ENCODE measurements around the gene BASP1.
"Not testable (repeated sequence)": the region's sequence is repeated elsewhere in the genome, so short reads cannot be mapped to it uniquely, and the experiment has no call there.

The BASP1 gene

DNA sequence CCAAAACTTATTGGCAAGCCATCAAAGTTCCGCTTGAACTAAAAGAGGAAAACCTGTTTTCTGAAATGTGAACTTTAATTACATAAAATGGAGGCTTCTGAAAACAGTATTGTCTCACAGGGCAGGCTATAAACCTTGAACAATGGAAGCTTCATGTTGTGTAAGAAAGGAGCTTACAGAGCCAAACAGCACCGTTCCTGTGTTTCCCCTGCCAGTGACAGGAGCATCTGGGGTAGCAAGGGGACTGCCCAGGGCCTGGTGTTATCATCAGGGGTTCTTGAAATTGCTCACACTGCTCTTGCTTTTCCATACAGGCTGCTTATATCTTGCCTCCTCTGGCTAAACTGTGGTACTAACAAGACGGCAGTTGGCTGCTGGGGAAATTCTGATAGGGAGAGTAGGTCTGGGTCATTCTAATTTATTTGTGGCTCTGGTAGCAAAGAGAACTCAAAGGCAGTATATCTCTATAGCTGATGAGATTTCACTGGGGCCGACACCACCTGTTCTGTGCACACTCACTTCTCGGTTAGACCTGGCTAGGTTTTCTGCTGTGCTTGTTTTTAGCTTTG, 40.4 kb downstream of the BASP1 start:
- DNase-seq: no peak

DNA sequence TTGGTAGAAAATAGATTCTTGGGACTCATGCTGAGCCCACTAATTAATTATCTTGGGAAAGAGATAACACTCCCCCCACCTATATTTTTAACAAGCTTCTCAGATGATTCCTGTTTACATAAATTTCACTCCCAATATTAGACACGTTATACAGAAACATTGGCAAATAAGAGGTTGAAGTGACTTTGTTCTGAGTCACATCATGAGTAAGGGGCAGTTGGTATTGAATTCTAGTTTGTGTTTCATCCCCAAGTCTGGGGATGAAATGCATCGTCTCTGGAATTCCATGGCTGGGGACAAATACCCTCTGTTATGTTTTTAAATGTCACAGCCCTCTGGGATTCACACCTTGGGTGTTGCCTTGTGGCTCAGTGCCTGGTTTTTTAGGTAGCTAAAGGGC, 41.0 kb downstream of the BASP1 start:
- no peak for DNase-seq

DNA sequence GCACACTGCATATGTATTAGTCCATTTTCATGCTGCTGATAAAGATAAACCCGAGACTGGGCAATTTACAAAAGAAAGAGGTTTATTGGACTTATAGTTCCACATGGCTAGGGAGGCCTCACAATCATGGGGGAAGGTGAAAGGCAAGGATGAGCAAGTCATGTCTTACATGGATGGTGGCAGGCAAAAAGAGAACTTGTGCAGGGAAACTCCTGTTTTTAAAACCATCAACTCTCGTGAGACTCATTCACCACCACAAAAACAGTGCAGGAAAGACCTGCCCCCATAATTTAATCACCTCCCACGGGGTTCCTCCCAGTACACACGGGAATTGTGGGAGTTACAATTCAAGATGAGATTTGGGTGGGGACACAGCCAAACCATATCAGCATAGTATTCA, 41.6 kb downstream of the BASP1 start:
- DNase-seq: not testable (repeated sequence)

DNA sequence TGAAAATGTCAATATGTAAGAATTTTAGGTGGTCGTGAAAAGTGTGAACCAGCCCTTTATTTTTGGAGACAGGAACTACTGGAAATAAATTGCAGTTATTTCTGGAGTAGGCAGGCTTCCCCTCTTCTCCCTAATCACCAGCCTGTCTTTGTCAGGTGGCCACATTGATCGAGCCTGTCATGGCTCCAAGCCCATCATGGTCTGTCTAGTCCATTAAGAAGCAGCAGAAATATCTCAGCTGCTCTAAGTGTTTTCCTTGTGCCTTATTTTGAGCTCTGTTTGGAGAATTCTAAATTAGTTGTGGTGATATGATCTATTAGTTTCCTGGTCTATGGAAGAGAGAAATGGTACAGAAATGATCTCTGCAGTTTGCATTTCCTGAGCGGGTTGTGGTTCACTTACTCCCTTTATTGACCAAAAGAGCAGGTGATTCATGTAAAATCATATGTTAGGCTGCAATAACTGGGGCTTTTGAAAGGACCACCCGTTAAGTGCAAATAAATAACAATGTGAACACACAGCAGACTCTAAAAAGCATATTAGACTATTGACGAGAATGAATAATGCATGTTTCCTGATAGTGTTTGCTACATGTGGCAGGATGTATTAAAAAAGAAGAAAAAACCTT, 42.3 kb downstream of the BASP1 start:
- DNase-seq: no peak

DNA sequence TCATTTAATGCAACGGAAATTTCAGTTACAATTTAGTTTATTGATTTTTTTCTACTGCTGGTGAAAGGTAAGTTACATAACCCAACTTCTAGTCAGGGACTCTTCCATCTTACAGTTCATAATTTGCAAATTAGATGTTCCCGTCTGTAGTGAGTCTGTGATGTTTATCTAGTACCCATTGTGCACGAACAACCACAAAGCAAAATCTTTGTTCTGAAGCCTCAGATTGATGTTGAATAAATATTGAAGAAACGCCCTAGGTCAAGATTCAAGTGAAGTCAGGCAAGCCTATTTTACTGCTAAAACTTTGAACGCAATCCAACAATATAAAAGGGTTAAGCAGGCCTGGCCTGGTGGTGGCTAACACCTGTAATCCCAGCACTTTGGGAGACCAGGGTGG, 43.1 kb downstream of the BASP1 start:
- DNase-seq: no peak

DNA sequence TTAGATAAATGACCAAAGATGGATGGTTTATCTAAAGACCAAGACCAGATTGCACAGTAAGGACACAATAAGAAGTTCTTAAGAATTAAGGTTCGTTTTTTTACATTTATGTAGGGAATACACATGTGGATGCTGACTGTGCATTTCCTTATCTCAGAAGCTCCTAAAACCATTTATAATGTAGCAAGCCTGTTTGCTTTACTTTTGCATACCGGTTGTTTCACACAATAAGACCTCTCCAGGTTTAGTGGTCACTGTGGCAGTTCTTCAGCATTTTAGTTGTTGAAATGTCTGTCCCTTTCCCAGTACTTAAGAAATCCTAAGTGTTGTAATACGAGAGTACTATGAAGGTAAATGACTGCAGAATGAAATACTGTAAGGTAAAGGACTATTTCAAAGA, 43.6 kb downstream of the BASP1 start:
- no peak for DNase-seq

DNA sequence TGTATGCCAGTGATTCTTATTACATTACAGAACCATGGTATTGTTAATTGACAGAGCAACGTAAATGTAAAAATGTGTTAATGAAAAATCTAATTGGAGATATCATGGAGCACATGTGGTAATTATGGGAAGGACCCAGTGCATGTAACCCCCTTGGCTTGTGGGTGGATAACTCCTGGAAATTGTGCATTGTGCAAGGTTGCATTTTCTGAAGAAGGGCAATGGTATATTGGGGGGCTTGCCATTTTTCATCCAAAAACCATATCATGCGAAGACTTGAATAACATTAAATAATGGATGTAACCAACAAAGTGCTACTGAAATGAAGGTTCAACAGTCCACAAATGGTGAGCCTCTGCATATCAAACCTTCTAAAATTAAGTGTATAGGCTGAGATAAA, 47.6 kb downstream of the BASP1 start:
- no peak for DNase-seq

DNA sequence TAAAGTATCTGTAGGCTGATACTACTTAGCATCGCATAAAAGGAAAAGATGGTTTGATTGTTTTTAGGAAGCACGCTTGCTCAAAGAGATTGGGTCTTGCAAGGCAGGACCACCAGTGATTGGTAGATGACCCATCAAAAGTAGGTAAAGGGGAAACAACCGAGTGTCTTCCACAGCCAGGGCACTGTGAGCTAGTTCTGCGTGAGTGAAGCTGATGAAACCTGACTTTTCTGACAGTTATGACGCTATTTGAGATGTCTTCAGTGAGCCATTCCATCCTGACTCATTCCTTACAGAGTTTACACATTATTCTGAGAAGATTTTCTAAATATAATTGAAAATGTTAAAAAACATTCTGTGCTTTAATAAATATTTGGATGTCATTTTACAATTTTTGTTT, 49.7 kb downstream of the BASP1 start:
- DNase-seq: no peak

DNA sequence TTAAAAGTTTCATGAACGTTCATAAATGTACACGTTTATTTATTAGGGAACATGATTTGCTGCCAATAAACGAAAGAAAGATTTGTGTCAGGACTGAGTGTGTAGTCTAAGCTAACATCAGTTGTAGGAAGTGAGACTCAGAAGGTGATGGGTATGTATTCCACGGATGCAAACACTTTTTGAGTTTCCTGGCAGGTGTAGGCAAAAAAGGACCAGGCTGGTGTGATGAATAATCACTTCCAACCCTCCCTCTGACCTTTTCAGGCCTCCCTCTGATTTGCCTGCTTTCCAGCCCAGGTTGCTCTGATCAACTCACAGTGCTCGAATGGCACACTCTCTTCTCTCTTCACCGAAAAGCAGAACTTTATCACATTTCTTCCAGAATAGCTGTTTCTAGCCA, 51.8 kb downstream of the BASP1 start:
- DNase-seq: no peak

DNA sequence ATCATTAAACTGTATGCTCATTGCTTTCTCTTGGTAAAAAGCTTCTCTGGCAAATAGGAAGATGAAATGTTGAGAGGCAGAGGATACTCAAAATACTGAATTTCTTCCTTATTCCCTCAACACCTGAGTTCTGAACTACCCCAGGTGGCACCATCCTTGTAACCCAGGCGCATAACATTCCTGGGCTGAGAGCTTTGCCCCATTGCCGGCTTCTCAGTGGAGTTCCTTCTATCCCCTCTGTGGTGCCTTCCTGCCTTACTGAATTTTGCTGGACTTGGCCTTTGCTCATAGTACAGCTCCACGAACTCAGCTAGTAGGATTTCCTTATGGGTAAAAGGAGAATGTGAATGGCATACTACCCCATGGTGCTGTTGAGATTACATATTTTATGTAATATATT, 54.7 kb downstream of the BASP1 start:
- DNase-seq: no peak

DNA sequence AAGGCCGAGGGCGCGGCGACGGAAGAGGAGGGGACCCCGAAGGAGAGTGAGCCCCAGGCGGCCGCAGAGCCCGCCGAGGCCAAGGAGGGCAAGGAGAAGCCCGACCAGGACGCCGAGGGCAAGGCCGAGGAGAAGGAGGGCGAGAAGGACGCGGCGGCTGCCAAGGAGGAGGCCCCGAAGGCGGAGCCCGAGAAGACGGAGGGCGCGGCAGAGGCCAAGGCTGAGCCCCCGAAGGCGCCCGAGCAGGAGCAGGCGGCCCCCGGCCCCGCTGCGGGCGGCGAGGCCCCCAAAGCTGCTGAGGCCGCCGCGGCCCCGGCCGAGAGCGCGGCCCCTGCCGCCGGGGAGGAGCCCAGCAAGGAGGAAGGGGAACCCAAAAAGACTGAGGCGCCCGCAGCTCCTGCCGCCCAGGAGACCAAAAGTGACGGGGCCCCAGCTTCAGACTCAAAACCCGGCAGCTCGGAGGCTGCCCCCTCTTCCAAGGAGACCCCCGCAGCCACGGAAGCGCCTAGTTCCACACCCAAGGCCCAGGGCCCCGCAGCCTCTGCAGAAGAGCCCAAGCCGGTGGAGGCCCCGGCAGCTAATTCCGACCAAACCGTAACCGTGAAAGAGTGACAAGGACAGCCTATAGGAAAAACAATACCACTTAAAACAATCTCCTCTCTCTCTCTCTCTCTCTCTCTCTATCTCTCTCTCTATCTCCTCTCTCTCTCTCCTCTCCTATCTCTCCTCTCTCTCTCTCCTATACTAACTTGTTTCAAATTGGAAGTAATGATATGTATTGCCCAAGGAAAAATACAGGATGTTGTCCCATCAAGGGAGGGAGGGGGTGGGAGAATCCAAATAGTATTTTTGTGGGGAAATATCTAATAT, 58.1 kb downstream of the BASP1 start:
- DNase-seq: no peak

DNA sequence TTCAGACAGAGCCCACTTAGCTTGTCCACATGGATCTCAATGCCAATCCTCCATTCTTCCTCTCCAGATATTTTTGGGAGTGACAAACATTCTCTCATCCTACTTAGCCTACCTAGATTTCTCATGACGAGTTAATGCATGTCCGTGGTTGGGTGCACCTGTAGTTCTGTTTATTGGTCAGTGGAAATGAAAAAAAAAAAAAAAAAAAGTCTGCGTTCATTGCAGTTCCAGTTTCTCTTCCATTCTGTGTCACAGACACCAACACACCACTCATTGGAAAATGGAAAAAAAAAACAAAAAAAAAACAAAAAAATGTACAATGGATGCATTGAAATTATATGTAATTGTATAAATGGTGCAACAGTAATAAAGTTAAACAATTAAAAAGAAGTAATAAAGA, 59.0 kb downstream of the BASP1 start:
- DNase-seq: no peak

DNA sequence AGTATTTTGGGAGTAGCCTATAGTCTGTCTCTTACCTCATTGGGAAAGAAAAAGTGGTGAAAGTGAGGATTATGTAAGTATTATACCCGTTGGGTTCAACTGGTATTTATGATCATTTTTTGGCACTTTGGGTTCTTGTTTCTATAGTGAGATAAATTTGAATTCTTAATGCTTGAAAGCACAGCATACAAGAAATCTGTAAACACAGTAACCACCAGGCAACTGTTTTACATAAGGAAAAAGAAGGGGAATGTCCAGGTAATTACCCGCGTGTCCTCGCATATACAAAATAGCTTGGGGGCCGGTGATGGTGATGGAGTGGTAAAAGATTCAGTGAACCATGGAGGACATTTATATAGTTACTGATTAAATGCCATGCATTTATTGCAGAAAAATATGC, 60.5 kb downstream of the BASP1 start:
- no peak for DNase-seq

DNA sequence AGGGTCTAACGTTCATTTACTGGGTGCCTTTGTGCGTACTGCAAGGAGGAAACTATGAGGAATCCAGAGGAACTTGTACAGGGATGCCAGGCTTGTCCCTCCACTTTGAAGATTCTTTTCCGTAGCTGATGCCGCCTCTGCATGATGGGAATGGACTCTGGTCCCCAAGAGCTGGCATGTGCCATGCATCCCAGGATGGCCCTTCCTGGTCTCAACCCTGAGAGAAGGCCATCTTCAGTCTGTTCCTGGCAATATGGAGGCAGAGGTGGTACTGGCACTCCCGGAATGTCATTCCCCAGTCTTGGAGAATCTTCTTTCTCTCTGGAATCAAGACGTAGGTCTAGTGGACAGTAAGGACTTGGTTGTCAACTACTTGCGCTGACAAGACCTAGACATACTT, 61.5 kb downstream of the BASP1 start:
- no peak for DNase-seq

DNA sequence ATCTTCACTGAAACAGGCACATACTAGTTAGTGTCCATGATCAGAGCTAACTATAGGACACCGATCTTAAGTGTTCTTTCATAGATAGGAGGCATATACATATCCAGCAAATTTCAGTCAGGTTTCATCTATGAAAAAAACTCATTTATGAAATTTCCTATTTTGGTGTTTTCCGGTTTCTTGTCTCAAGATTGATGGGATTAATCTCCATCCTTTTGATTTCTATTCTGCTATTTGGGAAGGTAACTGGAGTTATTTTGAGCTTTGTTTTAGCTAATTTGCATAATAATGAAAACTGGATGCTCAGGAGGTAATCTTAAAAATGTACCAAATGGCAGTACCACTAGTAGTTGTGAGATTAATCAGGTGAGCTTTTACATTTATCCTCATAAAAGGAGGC, 62.1 kb downstream of the BASP1 start:
- no peak for DNase-seq

DNA sequence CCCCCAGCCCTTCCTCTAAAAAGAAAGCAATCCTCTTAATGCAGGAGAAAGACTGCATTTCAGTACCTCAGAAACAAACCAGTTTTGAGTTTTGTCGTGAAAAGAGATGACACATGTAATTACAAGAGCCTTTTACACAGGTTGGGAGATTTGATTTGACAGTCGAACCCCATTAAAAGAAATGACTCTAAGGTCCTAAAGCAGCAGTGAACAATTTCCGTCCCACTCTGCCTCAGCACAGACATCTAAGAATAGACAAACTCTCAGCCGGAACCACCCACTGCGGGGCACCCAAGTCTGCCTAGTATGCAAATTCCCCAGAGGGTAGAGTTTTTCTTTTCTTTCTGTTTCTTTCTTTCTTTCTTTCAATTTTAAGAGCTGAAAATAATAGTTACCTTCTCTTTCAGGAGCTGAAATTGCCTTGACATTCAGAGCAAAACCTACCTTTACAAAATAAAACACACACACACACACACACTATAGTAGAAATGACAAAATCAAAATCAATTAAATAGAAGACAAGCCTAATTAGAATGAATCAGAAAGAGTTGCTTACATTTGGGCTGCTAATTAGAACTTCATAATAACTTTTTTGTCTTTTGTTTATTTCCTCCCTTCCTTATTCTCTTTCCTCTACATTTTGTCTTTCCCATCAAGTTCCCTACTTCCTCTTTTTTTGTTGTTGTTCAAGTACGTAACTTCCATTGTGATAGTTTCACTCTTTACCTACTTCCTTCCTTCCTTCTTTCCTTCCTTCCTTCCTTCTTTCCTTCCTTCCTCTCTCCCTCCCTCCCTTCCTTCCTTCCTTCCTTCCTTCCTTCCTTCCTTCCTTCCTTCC, 65.1 kb downstream of the BASP1 start:
- peak in 1 of 2 donors; percentile 66 for DNase-seq

DNA sequence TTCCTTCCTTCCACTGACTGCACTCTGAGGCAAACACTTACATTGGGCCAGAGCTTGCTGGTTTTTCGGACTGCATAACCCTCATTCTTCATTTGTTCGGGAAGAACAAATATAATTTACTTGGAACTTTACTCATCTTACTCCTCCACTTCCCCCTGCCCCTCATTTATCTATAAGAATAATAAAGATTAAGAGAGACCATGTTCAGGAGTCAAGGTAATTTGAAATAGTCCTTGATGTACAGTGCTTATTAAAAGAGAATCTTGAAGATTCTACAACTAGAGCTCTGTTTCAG, 65.6 kb downstream of the BASP1 start:
- no peak for DNase-seq

DNA sequence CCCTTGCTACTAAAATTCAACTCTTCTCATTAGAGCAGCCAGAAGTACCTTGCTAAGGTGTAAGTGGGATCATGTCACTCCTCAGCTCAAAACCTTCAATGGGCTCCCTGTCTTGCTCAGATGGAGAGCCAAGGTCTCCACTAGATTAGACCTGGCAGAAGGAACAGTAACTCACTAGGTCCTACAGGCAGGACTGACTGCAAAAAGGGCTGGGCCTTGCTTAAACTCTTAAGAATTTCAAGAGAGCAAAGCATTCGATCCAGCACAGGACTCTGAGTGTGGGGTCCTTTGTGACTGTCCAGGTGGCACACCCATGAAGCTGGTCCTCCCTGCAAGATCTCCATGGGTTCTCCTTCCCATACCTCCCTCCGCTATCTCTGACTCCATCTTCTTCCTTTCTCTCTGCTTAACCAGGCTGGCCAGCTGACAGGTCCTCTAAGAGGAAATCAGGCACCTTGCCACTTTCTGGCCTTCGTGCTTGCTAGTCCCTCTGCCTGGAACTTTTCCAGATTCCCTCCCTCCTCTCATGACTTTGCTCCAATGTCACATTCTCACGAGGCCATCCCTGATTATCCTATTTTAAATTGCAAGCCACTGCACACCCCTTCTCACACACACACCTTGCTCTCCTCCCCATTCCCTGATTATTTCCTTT, 70.2 kb downstream of the BASP1 start:
- no peak for DNase-seq

DNA sequence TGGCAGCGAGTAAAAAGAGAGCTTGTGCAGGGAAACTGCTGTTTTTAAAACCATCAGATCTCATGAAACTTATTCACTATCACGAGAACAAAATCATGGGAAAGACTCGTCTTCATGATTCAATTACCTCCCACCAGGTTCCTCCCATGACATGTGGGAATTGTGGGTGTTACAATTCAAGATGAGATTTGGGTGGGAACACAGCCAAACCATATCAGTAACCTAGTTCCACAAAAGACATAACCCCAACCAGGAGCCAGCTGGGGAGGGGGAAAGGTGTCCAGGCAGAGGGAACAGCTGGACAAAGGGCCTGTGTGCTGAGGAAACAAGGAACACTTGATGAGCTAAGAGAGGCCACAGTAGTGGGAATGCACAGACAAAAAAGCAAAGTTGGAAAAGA, 71.1 kb downstream of the BASP1 start:
- no peak for DNase-seq

DNA sequence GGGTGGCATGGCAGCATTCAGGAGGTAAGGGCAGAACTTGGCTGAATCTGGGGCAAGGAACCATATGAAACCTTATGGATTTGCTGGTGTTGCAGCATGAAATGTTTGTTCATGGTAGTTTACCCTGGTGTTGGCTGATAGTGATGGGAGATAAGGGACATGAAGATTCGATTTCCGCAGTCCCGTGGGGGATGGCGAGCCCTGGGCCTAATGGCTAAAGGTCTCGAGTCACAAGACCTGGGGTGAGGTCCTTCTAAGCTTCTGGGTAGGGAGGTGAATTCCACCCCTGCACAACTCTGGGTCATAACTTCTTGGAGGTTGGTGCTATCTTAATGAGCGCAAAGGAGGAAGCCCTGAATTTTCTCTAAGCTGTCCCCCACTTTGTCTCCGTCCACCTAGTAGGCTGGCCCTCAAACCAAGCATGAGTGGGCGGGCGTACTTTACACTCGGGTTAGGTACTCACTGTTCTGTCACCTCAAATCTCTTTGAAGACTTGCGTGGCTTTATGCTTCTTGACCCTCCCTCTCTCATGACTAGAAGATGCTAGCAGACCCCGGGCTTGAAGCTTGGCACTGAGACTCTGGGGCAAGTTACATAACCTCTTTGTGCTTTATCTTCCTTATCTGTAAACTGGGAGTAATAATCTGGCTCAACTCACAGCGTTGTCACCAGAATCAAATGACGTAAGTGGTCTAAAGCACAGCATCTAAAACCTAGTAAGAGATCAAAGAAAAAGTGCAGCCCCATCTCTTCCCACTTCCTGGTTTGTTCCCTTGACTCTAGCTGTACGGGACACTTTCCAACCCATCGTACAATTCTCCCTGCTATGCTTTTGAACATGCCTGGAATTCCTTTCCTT, 72.5 kb downstream of the BASP1 start:
- no peak for DNase-seq

DNA sequence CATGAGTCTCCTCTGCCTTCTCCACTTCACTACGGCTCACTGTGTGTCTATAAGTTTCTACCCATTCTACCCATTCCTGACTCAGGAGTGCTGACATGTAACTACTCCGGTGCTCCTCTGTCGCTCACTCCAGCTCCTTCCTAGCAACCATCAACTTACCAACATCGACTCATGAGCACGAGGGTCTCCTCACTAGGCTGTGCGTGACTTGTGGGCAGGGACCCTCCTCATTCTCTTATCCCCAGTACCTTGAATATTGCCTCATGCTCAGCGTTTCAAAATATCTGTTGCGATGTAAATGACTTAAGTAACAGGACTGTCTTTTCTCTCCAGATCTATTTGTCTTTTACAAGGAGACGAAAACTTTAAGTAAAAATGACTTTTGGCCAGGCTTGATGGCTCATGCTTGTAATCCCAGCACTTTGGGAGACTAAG, 73.1 kb downstream of the BASP1 start:
- no peak for DNase-seq

DNA sequence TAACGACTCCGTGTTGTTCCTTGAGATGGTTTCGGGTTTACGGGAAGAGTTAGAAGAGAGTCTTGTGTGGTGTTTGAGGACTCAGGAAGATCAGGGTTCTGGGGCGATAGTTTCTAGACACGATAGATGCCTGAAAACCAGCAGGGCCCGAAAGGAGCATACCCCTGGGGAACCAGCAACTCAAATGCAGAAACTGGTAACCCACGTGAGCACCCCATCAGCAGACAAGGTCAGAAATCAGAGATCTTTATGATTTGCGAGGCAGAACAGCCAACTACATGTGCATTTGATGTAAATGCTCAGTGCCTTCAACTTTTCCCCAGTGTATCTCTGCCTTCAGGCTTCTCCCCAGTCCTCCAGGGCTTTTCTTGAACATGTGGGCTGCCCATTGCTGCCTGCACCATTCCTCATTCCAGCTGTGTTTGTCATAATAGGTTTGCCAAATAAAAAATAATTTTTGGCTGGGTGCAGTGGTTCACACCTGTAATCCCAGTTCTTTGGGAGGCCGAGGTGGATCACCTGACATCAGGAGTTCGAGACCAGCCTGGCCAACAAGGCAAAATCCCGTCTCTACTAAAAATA, 75.1 kb downstream of the BASP1 start:
- no peak for DNase-seq
